Stomach smooth muscle (tissue), 2 donors: ENCODE data around the gene KRTAP4-6.
"Not testable (repeated sequence)": the region's sequence is repeated elsewhere in the genome, so short reads cannot be mapped to it uniquely, and the experiment has no call there.

Source experiments
- H3K27ac ChIP-seq: one replicate; pipeline ENCODE4 v1.7.0; 2013; ENCODE audit warnings: mild to moderate bottlenecking, low read length, inconsistent platforms
- H3K27me3 ChIP-seq, 2 donors: one replicate each; pipeline ENCODE4 v1.7.0; 2013; ENCODE audit warnings: low read length in 2 of 2; ENCODE audit not compliant: insufficient read depth in 2 of 2, control insufficient read depth in 1 of 2
- H3K36me3 ChIP-seq, 2 donors: one replicate each; pipeline ENCODE4 v1.7.0; 2013; ENCODE audit warnings: low read length in 2 of 2; ENCODE audit not compliant: control insufficient read depth in 2 of 2, insufficient read depth in 2 of 2
- H3K4me1 ChIP-seq: one replicate; pipeline ENCODE4 v1.7.0; 2013; ENCODE audit warnings: low read length; ENCODE audit not compliant: control insufficient read depth, insufficient read depth
- H3K4me3 ChIP-seq, 2 donors: one replicate each; pipeline ENCODE4 v1.7.0; 2013; ENCODE audit warnings: low read length in 2 of 2
- H3K9ac ChIP-seq, 2 donors: one replicate each; pipeline ENCODE4 v1.7.0; 2013; ENCODE audit warnings: low read length in 2 of 2, mild to moderate bottlenecking in 1 of 2
- H3K9me3 ChIP-seq, 2 donors: one replicate each; pipeline ENCODE4 v1.7.0; 2013; ENCODE audit warnings: low read length in 2 of 2; ENCODE audit not compliant: control insufficient read depth in 2 of 2
- donor health status: healthy.
- donor health status: Pancreatic carcinoma.

KRTAP4-6 gene

GRCh38 chr17:41140360-41141131 is at the start of gene KRTAP4-6:
Gene KRTAP4-6, minus strand, starts transcription at chr17:41140544. Its CDS starts 57 bp downstream, at chr17:41140487.
- Histone ChIP-seq H3K4me1 (no peaks in the 10 kb centered on the region), H3K9ac (no peak within 1 kb of the TSS), H3K9me3 (peaks cover 4 to 13% of the 10 kb centered on the region in 2 donors), H3K27me3 (peaks cover 0 to 3% of the 10 kb centered on the region in 2 donors), H3K4me3 (no peak within 1 kb of the TSS), H3K27ac (no peak within 1 kb of the TSS), H3K36me3 (no peaks in the 10 kb centered on the region)

DNA sequence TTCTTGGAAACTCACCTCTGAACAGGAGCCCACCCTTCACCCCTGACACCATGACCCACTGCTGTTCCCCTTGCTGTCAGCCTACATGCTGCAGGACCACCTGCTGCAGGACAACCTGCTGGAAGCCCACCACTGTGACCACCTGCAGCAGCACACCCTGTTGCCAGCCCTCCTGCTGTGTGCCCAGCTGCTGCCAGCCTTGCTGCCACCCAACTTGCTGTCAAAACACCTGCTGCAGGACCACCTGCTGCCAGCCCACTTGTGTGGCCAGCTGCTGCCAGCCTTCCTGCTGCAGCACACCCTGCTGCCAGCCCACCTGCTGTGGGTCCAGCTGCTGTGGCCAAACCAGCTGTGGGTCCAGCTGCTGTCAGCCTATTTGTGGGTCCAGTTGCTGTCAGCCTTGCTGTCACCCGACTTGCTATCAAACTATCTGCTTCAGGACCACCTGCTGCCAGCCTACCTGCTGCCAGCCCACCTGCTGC is 49.5 kb upstream of the KRTAP4-6 start, which contains the start of gene KRTAP9-1:
Gene KRTAP9-1 (plus strand): TSS at position 51 of the 482 bp plus-strand sequence. CDS start 0 bp downstream, at position 51.
- H3K9me3 ChIP-seq, H3K27ac ChIP-seq, H3K27me3 ChIP-seq, H3K4me3 ChIP-seq, H3K9ac ChIP-seq, H3K4me1 ChIP-seq, H3K36me3 ChIP-seq: not testable (repeated sequence)

- H3K27me3 ChIP-seq: peaks cover 0 to 4% of the 10 kb centered on the region in 2 donors
- no peaks in the 10 kb centered on the region for H3K36me3 ChIP-seq
- no peaks in the 10 kb centered on the region for H3K4me1 ChIP-seq
- H3K4me3 ChIP-seq: no peak overlapping the region
- no peak overlapping the region for H3K27ac ChIP-seq
- H3K9ac ChIP-seq: no peak overlapping the region
- H3K9me3 ChIP-seq: no peaks in the 10 kb centered on the region
Observed at GRCh38 chr17:41186872-41187271, 46.5 kb upstream of the KRTAP4-6 start.

DNA sequence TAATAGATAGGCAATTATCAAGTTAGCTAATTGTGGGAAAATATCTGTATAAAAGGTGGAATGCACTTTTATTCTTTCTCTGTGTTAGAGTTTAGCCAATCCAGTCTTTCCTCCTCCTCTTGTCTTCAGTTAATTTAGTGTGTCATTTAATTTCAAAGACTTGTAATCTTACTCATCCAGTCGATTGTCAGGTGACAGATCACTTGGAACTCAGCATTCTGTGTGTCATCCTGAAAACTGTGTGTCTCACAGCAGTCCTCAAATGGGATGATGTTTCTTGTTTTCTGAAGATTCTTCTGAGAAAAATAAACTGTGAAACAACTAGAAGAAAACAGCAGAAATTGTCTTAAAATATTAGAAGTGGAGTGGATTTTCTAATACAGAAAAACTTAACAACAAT is 44.7 kb upstream of the KRTAP4-6 start:
- no peak overlapping the region for H3K27ac ChIP-seq
- H3K4me1 ChIP-seq: no peaks in the 10 kb centered on the region
- H3K9me3 ChIP-seq: no peaks in the 10 kb centered on the region
- H3K36me3 ChIP-seq: no peaks in the 10 kb centered on the region
- no peak overlapping the region for H3K4me3 ChIP-seq
- H3K27me3 ChIP-seq: peaks cover 0 to 4% of the 10 kb centered on the region in 2 donors
- no peak overlapping the region for H3K9ac ChIP-seq

- no peak within 1 kb of the TSS for H3K9ac ChIP-seq
- no peaks in the 10 kb centered on the region for H3K9me3 ChIP-seq
- no peaks in the 10 kb centered on the region for H3K36me3 ChIP-seq
- no peak within 1 kb of the TSS for H3K27ac ChIP-seq
- no peaks in the 10 kb centered on the region for H3K4me1 ChIP-seq
- no peak within 1 kb of the TSS for H3K4me3 ChIP-seq
- H3K27me3 ChIP-seq: peaks cover 0 to 4% of the 10 kb centered on the region in 2 donors
Observed at GRCh38 chr17:41184480-41184961, 44.2 kb upstream of the KRTAP4-6 start, which contains the start of gene KRTAP4-1. Gene KRTAP4-1, minus strand, starts transcription at chr17:41184911. Its CDS starts 57 bp downstream, at chr17:41184854.

DNA sequence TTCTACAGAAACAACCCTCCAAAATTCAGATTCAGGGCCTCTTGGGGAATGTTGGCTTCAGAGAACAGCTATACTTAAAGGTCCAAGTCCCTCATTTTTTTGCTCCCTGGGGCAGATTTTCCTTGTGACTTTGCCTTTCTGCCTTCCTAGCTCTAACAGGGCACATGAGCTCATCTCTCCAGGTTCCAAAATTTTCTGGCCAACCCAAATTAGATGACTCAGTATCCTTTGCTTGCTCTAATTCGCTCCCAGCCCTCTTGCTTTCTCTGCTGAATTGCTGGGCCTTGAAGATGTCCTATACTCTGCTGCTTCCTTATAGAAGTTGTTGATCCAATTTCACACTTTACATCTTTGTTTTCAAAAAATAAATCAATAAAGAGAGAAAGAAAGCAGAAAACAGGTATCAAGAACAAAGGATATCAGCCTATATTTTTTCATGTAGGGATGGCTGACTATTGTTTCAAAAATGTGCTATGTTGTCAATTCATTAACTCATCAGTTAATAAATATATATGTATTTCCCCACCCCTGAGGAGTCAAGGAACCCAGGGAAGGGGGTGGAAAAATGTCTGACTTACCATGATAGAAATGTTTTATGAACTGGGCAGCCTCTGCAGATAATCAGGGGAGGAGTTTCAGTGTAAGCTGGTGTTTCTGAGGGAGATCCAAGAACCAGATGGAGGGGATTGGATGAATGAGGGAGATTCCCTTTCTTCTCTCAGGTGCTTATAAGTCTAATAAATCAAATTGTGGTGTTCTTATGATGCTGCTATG is 38.7 kb upstream of the KRTAP4-6 start:
- Histone ChIP-seq H3K4me3 (no peak overlapping the region), H3K27me3 (peaks cover 0 to 8% of the 10 kb centered on the region in 2 donors), H3K9me3 (no peaks in the 10 kb centered on the region), H3K36me3 (no peaks in the 10 kb centered on the region), H3K27ac (no peak overlapping the region), H3K9ac (no peak overlapping the region), H3K4me1 (no peaks in the 10 kb centered on the region)

GRCh38 chr17:41178341-41178740 is 38.0 kb upstream of the KRTAP4-6 start:
- Histone ChIP-seq H3K4me1 (no peaks in the 10 kb centered on the region), H3K9ac (no peak overlapping the region), H3K27ac (no peak overlapping the region), H3K4me3 (no peak overlapping the region), H3K36me3 (no peaks in the 10 kb centered on the region), H3K27me3 (peaks cover 0 to 9% of the 10 kb centered on the region in 2 donors), H3K9me3 (no peaks in the 10 kb centered on the region)

DNA sequence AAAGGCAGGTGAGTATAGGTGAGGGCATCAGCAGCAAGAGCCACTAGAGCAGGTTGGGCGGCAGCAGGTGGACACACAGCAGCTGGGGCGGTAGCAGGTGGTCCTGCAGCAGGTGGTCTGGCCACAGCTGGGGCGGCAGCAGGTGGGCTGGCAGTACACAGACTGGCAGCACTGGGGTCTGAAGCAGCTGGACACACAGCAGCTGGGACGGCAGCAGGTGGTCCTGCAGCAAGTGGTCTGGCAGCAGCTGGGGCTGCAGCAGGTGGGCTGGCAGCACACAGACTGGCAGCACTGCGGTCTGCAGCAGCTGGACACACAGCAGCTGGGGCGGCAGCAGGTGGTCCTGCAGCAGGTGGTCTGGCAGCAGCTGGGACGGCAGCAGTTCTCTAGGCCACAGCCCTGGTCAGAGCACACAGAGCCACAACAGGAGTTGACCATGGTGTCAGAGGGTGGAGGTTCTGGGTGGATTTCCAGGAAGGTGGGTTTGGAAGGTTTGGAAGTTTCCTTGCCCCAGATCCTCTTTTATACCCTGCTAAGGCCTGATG is 37.5 kb upstream of the KRTAP4-6 start, which contains the start of gene KRTAP4-2:
Gene KRTAP4-2 (minus strand): TSS at position 495 of the 545 bp plus-strand sequence. CDS start 57 bp downstream, at position 438.
- no peak within 1 kb of the TSS for H3K4me3 ChIP-seq
- H3K9me3 ChIP-seq: no peaks in the 10 kb centered on the region
- no peak within 1 kb of the TSS for H3K9ac ChIP-seq
- no peak within 1 kb of the TSS for H3K27ac ChIP-seq
- H3K36me3 ChIP-seq: no peaks in the 10 kb centered on the region
- H3K4me1 ChIP-seq: no peaks in the 10 kb centered on the region
- peaks cover 0 to 9% of the 10 kb centered on the region in 2 donors for H3K27me3 ChIP-seq

GRCh38 chr17:41176744-41177387 is 36.5 kb upstream of the KRTAP4-6 start:
- peaks cover 0 to 9% of the 10 kb centered on the region in 2 donors for H3K27me3 ChIP-seq
- H3K36me3 ChIP-seq: no peaks in the 10 kb centered on the region
- no peaks in the 10 kb centered on the region for H3K4me1 ChIP-seq
- H3K9me3 ChIP-seq: no peaks in the 10 kb centered on the region
- H3K27ac ChIP-seq: no peak overlapping the region
- no peak overlapping the region for H3K9ac ChIP-seq
- H3K4me3 ChIP-seq: no peak overlapping the region

- H3K36me3 ChIP-seq: no peaks in the 10 kb centered on the region
- no peaks in the 10 kb centered on the region for H3K4me1 ChIP-seq
- H3K4me3 ChIP-seq: no peak overlapping the region
- H3K9ac ChIP-seq: no peak overlapping the region
- H3K27ac ChIP-seq: no peak overlapping the region
- no peaks in the 10 kb centered on the region for H3K9me3 ChIP-seq
- H3K27me3 ChIP-seq: peaks cover 0 to 9% of the 10 kb centered on the region in 2 donors
Observed at GRCh38 chr17:41171886-41172285, 31.5 kb upstream of the KRTAP4-6 start.
